H9 (cell line): ENCODE data around the gene FLNA. TPM values are rescaled to one million over a fixed set of nuclear protein-coding genes. Genes with fewer than 3 reads are reported as not detected.

Experiments
- DNase-seq: peaks from one replicate; pipeline ENCODE4 v3.0.0-alpha.2; 2017
- H2AFZ ChIP-seq: one replicate; pipeline ENCODE4 v1.6.1; 2013; ENCODE audit warnings: mild to moderate bottlenecking, low read length, control low read depth, moderate library complexity
- H2AK5ac ChIP-seq: 2 replicates; pipeline ENCODE4 v1.6.1; 2013; ENCODE audit warnings: low read length, control low read depth, mixed read lengths; ENCODE audit not compliant: insufficient read length
- H2BK120ac ChIP-seq: one replicate; pipeline ENCODE4 v1.6.1; 2013; ENCODE audit warnings: low read depth, mild to moderate bottlenecking, low read length, control low read depth, inconsistent platforms; ENCODE audit not compliant: poor library complexity, severe bottlenecking
- H2BK12ac ChIP-seq: 2 replicates; pipeline ENCODE4 v1.6.1; 2013; ENCODE audit warnings: low read length, control low read depth, mixed read lengths, low read depth; ENCODE audit not compliant: insufficient read length
- H2BK15ac ChIP-seq: 2 replicates; pipeline ENCODE4 v1.6.1; 2013; ENCODE audit warnings: low read depth, low read length, control low read depth
- H2BK20ac ChIP-seq: one replicate; pipeline ENCODE4 v1.6.1; 2013; ENCODE audit warnings: low read depth, mild to moderate bottlenecking, low read length, control low read depth, inconsistent platforms; ENCODE audit not compliant: poor library complexity, severe bottlenecking
- H2BK5ac ChIP-seq: 2 replicates; pipeline ENCODE4 v1.6.1; 2013; ENCODE audit warnings: low read length, control low read depth, mixed read lengths; ENCODE audit not compliant: insufficient read length
- H3K14ac ChIP-seq: 2 replicates; pipeline ENCODE4 v1.6.1; 2013; ENCODE audit warnings: low read length, control low read depth; ENCODE audit not compliant: insufficient read depth
- H3K18ac ChIP-seq: 2 replicates; pipeline ENCODE4 v1.6.1; 2013; ENCODE audit warnings: low read depth, mild to moderate bottlenecking, mixed read lengths, low read length, control low read depth; ENCODE audit not compliant: insufficient read length
- H3K23ac ChIP-seq: 2 replicates; pipeline ENCODE4 v1.6.1; 2013; ENCODE audit warnings: low read length, control low read depth, mixed read lengths, low read depth; ENCODE audit not compliant: insufficient read length
- H3K23me2 ChIP-seq: 2 replicates; pipeline ENCODE4 v1.6.1; 2013; ENCODE audit warnings: low read depth, mild to moderate bottlenecking, mixed read lengths, low read length, control low read depth; ENCODE audit not compliant: insufficient read length, poor library complexity, severe bottlenecking
- H3K27ac ChIP-seq: 2 replicates; pipeline ENCODE4 v1.5.1; 2013; ENCODE audit warnings: low read length, control low read depth, mixed read lengths, low read depth; ENCODE audit not compliant: insufficient read length
- H3K27me3 ChIP-seq: 2 replicates; pipeline ENCODE4 v1.6.1; 2013; ENCODE audit warnings: low read length, control low read depth, inconsistent platforms; ENCODE audit not compliant: insufficient read depth
- H3K4ac ChIP-seq: 2 replicates; pipeline ENCODE4 v1.6.1; 2013; ENCODE audit warnings: low read depth, mild to moderate bottlenecking, control low read depth, inconsistent platforms, low read length, moderate library complexity
- H3K4me1 ChIP-seq: 2 replicates; pipeline ENCODE4 v1.6.1; 2013; ENCODE audit warnings: low read length, control low read depth, inconsistent platforms; ENCODE audit not compliant: insufficient read depth
- H3K4me2 ChIP-seq: 2 replicates; pipeline ENCODE4 v1.6.1; 2013; ENCODE audit warnings: low read length, control low read depth, mixed read lengths; ENCODE audit not compliant: insufficient read length, insufficient read depth
- H3K56ac ChIP-seq: 2 replicates; pipeline ENCODE4 v1.6.1; 2013; ENCODE audit warnings: low read depth, mild to moderate bottlenecking, mixed read lengths, low read length, control low read depth; ENCODE audit not compliant: insufficient read length
- H3K79me1 ChIP-seq: 2 replicates; pipeline ENCODE4 v1.6.1; 2013; ENCODE audit warnings: low read depth, mild to moderate bottlenecking, moderate library complexity, low read length, control low read depth, inconsistent platforms; ENCODE audit not compliant: insufficient read depth, poor library complexity, severe bottlenecking
- H3K79me2 ChIP-seq: 2 replicates; pipeline ENCODE4 v1.6.1; 2013; ENCODE audit warnings: low read length, control low read depth, inconsistent platforms; ENCODE audit not compliant: insufficient read depth
- H3K9ac ChIP-seq: 2 replicates; pipeline ENCODE4 v1.6.1; 2013; ENCODE audit warnings: low read length, control low read depth, mixed read lengths; ENCODE audit not compliant: insufficient read length; ENCODE audit errors: extremely low read depth
- H3K9me3 ChIP-seq: one replicate; pipeline ENCODE4 v1.6.1; 2013; ENCODE audit warnings: low read depth, low read length, inconsistent platforms; ENCODE audit not compliant: control insufficient read depth
- H3T11ph ChIP-seq: one replicate; pipeline ENCODE4 v1.6.1; 2013; ENCODE audit warnings: mild to moderate bottlenecking, low read length, control low read depth, inconsistent platforms
- H4K20me1 ChIP-seq: one replicate; pipeline ENCODE4 v1.6.1; 2013; ENCODE audit not compliant: control insufficient read depth, insufficient read length, insufficient read depth
- H4K5ac ChIP-seq: 2 replicates; pipeline ENCODE4 v1.6.1; 2013; ENCODE audit warnings: low read depth, mild to moderate bottlenecking, mixed read lengths, low read length, control low read depth; ENCODE audit not compliant: insufficient read length
- H4K8ac ChIP-seq: replicated peaks from 2 replicates; pipeline ENCODE4 v1.6.1; 2013; ENCODE audit warnings: low read length, control low read depth, mixed read lengths, low read depth; ENCODE audit not compliant: insufficient read length
- H4K91ac ChIP-seq: 2 replicates; pipeline ENCODE4 v1.6.1; 2013; ENCODE audit warnings: low read depth, mild to moderate bottlenecking, moderate library complexity, mixed read lengths, low read length, control low read depth; ENCODE audit not compliant: insufficient read length
- H3K27ac Mint-ChIP-seq, 3 experiments: 2 replicates in 2 of 3; 3 replicates in 1 of 3; pipeline ENCODE4 v1.8.0; 2020 to 2021; ENCODE audit warnings: mixed read lengths in 3 of 3, mild to moderate bottlenecking in 1 of 3, moderate library complexity in 1 of 3
- H3K27me3 Mint-ChIP-seq: 2 replicates; pipeline ENCODE4 v1.8.0; 2021; ENCODE audit warnings: low read depth, mild to moderate bottlenecking, moderate library complexity, mixed read lengths
- H3K36me3 Mint-ChIP-seq, 3 experiments: 2 replicates in 2 of 3; 3 replicates in 1 of 3; pipeline ENCODE4 v1.8.0; 2020 to 2021; ENCODE audit warnings: low read depth in 3 of 3, mixed read lengths in 3 of 3; ENCODE audit not compliant: insufficient read depth in 1 of 3
- H3K4me1 Mint-ChIP-seq, 2 experiments: 2 replicates each; pipeline ENCODE4 v1.8.0; 2020; ENCODE audit warnings: mixed read lengths in 2 of 2
- H3K4me3 Mint-ChIP-seq, 2 experiments: 2 replicates in 1 of 2; 3 replicates in 1 of 2; pipeline ENCODE4 v1.8.0; 2020 to 2021; ENCODE audit warnings: mild to moderate bottlenecking in 2 of 2, mixed read lengths in 2 of 2, moderate library complexity in 1 of 2
- H3K9me3 Mint-ChIP-seq, 2 experiments: 2 replicates in 1 of 2; 3 replicates in 1 of 2; pipeline ENCODE4 v1.8.0; 2020; ENCODE audit warnings: mild to moderate bottlenecking in 2 of 2, mixed read lengths in 2 of 2, moderate library complexity in 1 of 2
- CTCF ChIP-seq: fragments of 200-600 bp; sonication (generic); conservative IDR thresholded peaks from 3 replicates; pipeline ENCODE4 v1.8.0; 2021; ENCODE audit warnings: antibody characterized with exemption, mild to moderate bottlenecking
- WGBS: extraction: QIAGEN DNeasy Blood & Tissue Kit; methylation state at CpG from one replicate; pipeline ENCODE4 v1.1.7; 2013; ENCODE audit warnings: missing lambda C conversion rate, low lambda C conversion rate, mixed read lengths; ENCODE audit not compliant: insufficient read length; ENCODE audit errors: extremely low coverage; 5-methylcytosine and 5-hydroxymethylcytosine counted together
- total RNA-seq: library from RNA; stranded (reverse); gene quantifications from 2 replicates; pipeline ENCODE4 v1.2.1, GENCODE V29; 2021

Gene FLNA
- total RNA-seq, 1 experiment from 2014 or later = 957 TPM

GRCh38 chrX:154333837-154334271, 40.6 kb downstream of the FLNA start:
- Histone ChIP-seq H3K4me2 (no peak overlapping the region), H4K91ac (no peak overlapping the region), H4K20me1 (no peaks in the 10 kb centered on the region), H3K18ac (no peak overlapping the region), H3T11ph (no peak overlapping the region), H3K4ac (no peak overlapping the region), H3K23me2 (no peaks in the 10 kb centered on the region), H2BK15ac (no peak overlapping the region), H3K9ac (no peak overlapping the region), H3K56ac (no peak overlapping the region), H3K23ac (no peak overlapping the region), H3K27ac (no peak overlapping the region), H2BK12ac (no peak overlapping the region), H4K8ac (no peak overlapping the region), H3K9me3 (peaks cover 28% of the 10 kb centered on the region), H2AFZ (no peak overlapping the region), H3K4me1 (no peaks in the 10 kb centered on the region), H4K5ac (no peak overlapping the region), H2BK120ac (no peak overlapping the region), H2AK5ac (no peak overlapping the region), H3K14ac (no peak overlapping the region), H3K79me1 (no peaks in the 10 kb centered on the region), H2BK5ac (no peak overlapping the region), H3K27me3 (no peaks in the 10 kb centered on the region), H3K79me2 (no peaks in the 10 kb centered on the region), H2BK20ac (no peak overlapping the region)
- Mint-ChIP-seq H3K27me3 (peaks cover 7% of the 10 kb centered on the region), H3K9me3 (peaks cover 62 to 65% of the 10 kb centered on the region in 2 experiments), H3K4me3 (no peak overlapping the region), H3K36me3 (peaks cover 0 to 6% (median 2%) of the 10 kb centered on the region in 3 experiments; a peak in 3 of 7 replicates), H3K27ac (no peak overlapping the region), H3K4me1 (peaks cover 4 to 6% of the 10 kb centered on the region in 2 experiments; a peak in 3 of 4 replicates)
- no CpG with 5 or more reads among the region's 6 CpGs for WGBS
- TF ChIP-seq CTCF = no peak
- no peak for DNase-seq
